ENCODE data around the gene CTTN. TPM values are rescaled to one million over a fixed set of nuclear protein-coding genes. Genes with fewer than 3 reads are reported as not detected.

CTTN gene
- total RNA-seq, 1 experiment from 2014 or later = 224 TPM

- H3K4ac ChIP-seq (ENCODE audit: low read depth, low read length) = no peak overlapping the region
- H3T11ph ChIP-seq (ENCODE audit: low read length) = no peak overlapping the region
- H3K18ac ChIP-seq (ENCODE audit: insufficient read length, low read depth, low read length) = no peak overlapping the region
- H3K9me3 ChIP-seq (ENCODE audit: control insufficient read depth, low read depth, low read length) = no peaks in the 10 kb centered on the region
- H3K27me3 Mint-ChIP-seq (ENCODE audit: low read depth) = no peaks in the 10 kb centered on the region; the same call in 1 of the 2 replicates
- H3K36me3 Mint-ChIP-seq (ENCODE audit: insufficient read depth in 1 of 3, low read depth in 3 of 3) = peaks cover 45 to 93% (median 91%) of the 10 kb centered on the region in 3 experiments; a peak in 6 of 7 replicates
- no peaks in the 10 kb centered on the region for H3K9me3 Mint-ChIP-seq
- H2BK5ac ChIP-seq (ENCODE audit: insufficient read length, low read length) = no peak overlapping the region
- H4K5ac ChIP-seq (ENCODE audit: insufficient read length, low read depth, low read length) = no peak overlapping the region
- no peak overlapping the region for H3K23ac ChIP-seq (ENCODE audit: insufficient read length, low read depth, low read length)
- no peak overlapping the region for H2BK20ac ChIP-seq (ENCODE audit: low read depth, low read length, poor library complexity, severe bottlenecking)
- H3K14ac ChIP-seq (ENCODE audit: insufficient read depth, low read length) = no peak overlapping the region; the same call in 1 of the 2 replicates
- no peaks in the 10 kb centered on the region for H3K79me2 ChIP-seq (ENCODE audit: insufficient read depth, low read length)
- no peak for DNase-seq
- H2BK15ac ChIP-seq (ENCODE audit: low read depth, low read length) = no peak overlapping the region
- no peak overlapping the region for H3K27ac ChIP-seq (ENCODE audit: insufficient read length, low read depth, low read length)
- no peak overlapping the region for H4K91ac ChIP-seq (ENCODE audit: insufficient read length, low read depth, low read length)
- no CpG with 5 or more reads among the region's 36 CpGs for WGBS (ENCODE audit: extremely low coverage, insufficient read length, low lambda C conversion rate)
- H3K4me2 ChIP-seq (ENCODE audit: insufficient read depth, insufficient read length, low read length) = no peak overlapping the region
- no peak overlapping the region for H2AK5ac ChIP-seq (ENCODE audit: insufficient read length, low read length)
- no peaks in the 10 kb centered on the region for H3K4me1 ChIP-seq (ENCODE audit: insufficient read depth, low read length)
- no peak overlapping the region for H3K27ac Mint-ChIP-seq
- no peaks in the 10 kb centered on the region for H3K79me1 ChIP-seq (ENCODE audit: insufficient read depth, low read depth, low read length, poor library complexity, severe bottlenecking)
- no peak overlapping the region for H3K9ac ChIP-seq (ENCODE audit: extremely low read depth, insufficient read length, low read length)
- no peak overlapping the region for H2BK120ac ChIP-seq (ENCODE audit: low read depth, low read length, poor library complexity, severe bottlenecking)
- H3K56ac ChIP-seq (ENCODE audit: insufficient read length, low read depth, low read length) = no peak overlapping the region
- H4K20me1 ChIP-seq (ENCODE audit: control insufficient read depth, insufficient read depth, insufficient read length) = no peaks in the 10 kb centered on the region
- H2AFZ ChIP-seq (ENCODE audit: low read length) = no peak overlapping the region
- H3K27me3 ChIP-seq (ENCODE audit: insufficient read depth, low read length) = no peaks in the 10 kb centered on the region
- no peaks in the 10 kb centered on the region for H3K23me2 ChIP-seq (ENCODE audit: insufficient read length, low read depth, low read length, poor library complexity, severe bottlenecking)
- H3K4me3 Mint-ChIP-seq = no peak overlapping the region; a peak in 1 of 5 replicates
- TF ChIP-seq, protein P1, sequence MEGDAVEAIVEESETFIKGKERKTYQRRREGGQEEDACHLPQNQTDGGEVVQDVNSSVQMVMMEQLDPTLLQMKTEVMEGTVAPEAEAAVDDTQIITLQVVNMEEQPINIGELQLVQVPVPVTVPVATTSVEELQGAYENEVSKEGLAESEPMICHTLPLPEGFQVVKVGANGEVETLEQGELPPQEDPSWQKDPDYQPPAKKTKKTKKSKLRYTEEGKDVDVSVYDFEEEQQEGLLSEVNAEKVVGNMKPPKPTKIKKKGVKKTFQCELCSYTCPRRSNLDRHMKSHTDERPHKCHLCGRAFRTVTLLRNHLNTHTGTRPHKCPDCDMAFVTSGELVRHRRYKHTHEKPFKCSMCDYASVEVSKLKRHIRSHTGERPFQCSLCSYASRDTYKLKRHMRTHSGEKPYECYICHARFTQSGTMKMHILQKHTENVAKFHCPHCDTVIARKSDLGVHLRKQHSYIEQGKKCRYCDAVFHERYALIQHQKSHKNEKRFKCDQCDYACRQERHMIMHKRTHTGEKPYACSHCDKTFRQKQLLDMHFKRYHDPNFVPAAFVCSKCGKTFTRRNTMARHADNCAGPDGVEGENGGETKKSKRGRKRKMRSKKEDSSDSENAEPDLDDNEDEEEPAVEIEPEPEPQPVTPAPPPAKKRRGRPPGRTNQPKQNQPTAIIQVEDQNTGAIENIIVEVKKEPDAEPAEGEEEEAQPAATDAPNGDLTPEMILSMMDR (conservative IDR thresholded peaks at IDR 0.05) = no peak
- H3K4me1 Mint-ChIP-seq = peaks cover 8 to 10% of the 10 kb centered on the region in 2 experiments
- H2BK12ac ChIP-seq (ENCODE audit: insufficient read length, low read depth, low read length) = no peak overlapping the region
- H4K8ac ChIP-seq (replicated peaks; ENCODE audit: insufficient read length, low read depth, low read length) = no peak overlapping the region
Measured at GRCh38 chr11:70433966-70434812, 35.9 kb downstream of the CTTN start.

Data from H9 (cell line).